Measurements from ENCODE around the gene CFAP99.

The CFAP99 gene

GRCh38 chr4:2478229-2478628 lies 59.5 kb downstream of the CFAP99 start:
- no peak for DNase-seq

- no peak for DNase-seq
Observed at GRCh38 chr4:2480649-2481048, 61.9 kb downstream of the CFAP99 start.

GRCh38 chr4:2482192-2482591 lies 63.4 kb downstream of the CFAP99 start:
- DNase-seq, result no peak

- no peak for DNase-seq
Observed at GRCh38 chr4:2482693-2483092, 63.9 kb downstream of the CFAP99 start.

GRCh38 chr4:2483237-2483636 lies 64.5 kb downstream of the CFAP99 start:
- DNase-seq, result no peak

- no peak for DNase-seq
Observed at GRCh38 chr4:2484185-2484584, 65.4 kb downstream of the CFAP99 start.

GRCh38 chr4:2484993-2485392 lies 66.2 kb downstream of the CFAP99 start:
- DNase-seq, result no peak

- DNase-seq, result no peak
Observed at GRCh38 chr4:2485956-2486355, 67.2 kb downstream of the CFAP99 start.

GRCh38 chr4:2486981-2487380 lies 68.2 kb downstream of the CFAP99 start:
- DNase-seq, result no peak

- DNase-seq, result no peak
Observed at GRCh38 chr4:2487632-2488031, 68.9 kb downstream of the CFAP99 start.

GRCh38 chr4:2489081-2489805 lies 70.5 kb downstream of the CFAP99 start:
- no peak for DNase-seq

- no peak for DNase-seq
Observed at GRCh38 chr4:2489841-2490552, 71.2 kb downstream of the CFAP99 start.

- DNase-seq, result no peak
Observed at GRCh38 chr4:2492970-2493369, 74.2 kb downstream of the CFAP99 start.

GRCh38 chr4:2494992-2495391 lies 76.2 kb downstream of the CFAP99 start:
- no peak for DNase-seq

- DNase-seq, result no peak
Observed at GRCh38 chr4:2497324-2497723, 78.6 kb downstream of the CFAP99 start.

GRCh38 chr4:2497931-2498330 lies 79.2 kb downstream of the CFAP99 start:
- no peak for DNase-seq

- DNase-seq, result no peak
Observed at GRCh38 chr4:2500547-2500946, 81.8 kb downstream of the CFAP99 start.

- no peak for DNase-seq
Observed at GRCh38 chr4:2501034-2501594, 82.4 kb downstream of the CFAP99 start.

- DNase-seq, result no peak
Observed at GRCh38 chr4:2503809-2504208, 85.1 kb downstream of the CFAP99 start.

- DNase-seq, result no peak
Observed at GRCh38 chr4:2507259-2507658, 88.5 kb downstream of the CFAP99 start.

- no peak for DNase-seq
Observed at GRCh38 chr4:2507855-2508254, 89.1 kb downstream of the CFAP99 start.

GRCh38 chr4:2510351-2511259 lies 91.8 kb downstream of the CFAP99 start:
- DNase-seq, result no peak

- no peak for DNase-seq
Observed at GRCh38 chr4:2511645-2512131, 92.9 kb downstream of the CFAP99 start.
